SH-SY5Y (cell line): ENCODE measurements around the gene HOXD11.

Source experiments
- GATA2 ChIP-seq: IDR thresholded peaks from 2 replicates; pipeline ENCODE4 v1.6.1; 2011; ENCODE audit warnings: mild to moderate bottlenecking, low read depth, low read length
- GATA3 ChIP-seq: IDR thresholded peaks from 2 replicates; pipeline ENCODE4 v1.6.1; 2011; ENCODE audit warnings: low read depth, mild to moderate bottlenecking, low read length, moderate library complexity

The HOXD11 gene

DNA sequence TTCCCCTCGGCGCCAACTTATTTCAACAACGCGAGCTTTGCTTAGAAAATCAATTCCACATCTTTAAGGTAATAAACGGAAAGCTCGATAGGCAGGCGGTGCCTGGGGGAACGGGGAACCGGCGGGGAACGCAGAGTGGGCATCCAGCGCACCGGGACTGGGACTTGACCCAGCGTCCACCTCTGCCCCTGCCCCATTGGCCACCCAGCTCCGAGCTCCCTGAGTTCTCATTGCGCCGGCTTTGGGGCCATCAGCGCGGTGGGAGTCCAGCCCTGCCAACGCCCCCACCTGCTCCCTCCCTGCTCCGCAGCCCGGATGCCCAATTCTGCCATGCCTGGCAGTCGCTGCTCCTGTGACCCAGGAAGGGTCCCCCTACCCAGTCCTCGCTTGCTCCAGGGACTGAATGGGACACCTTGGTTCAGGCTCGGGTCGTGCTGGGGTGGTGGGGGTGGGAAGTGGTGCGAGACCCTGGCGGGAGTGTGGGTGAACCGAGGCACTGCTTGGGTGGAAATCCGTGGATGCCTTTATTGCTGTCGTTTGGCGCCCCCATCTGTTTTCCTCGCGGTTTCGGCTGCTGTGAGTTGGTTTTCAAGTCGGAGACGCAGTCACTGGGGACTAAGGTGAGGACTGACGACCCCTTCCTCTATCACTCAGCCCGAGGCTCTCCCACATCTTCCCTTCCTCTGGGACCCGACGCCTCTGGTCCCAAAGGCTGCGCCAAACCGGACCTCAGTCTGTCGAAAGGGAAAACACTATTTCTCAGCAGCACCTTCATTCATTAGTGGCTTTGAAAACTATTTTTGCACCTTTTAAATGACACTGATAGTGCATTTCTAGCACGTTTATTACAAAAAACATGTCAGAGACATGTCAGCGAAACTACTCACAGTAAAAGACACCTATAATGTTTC lies 21.0 kb upstream of the HOXD11 start:
- TF ChIP-seq GATA3 (no peak), GATA2 (no peak)

DNA sequence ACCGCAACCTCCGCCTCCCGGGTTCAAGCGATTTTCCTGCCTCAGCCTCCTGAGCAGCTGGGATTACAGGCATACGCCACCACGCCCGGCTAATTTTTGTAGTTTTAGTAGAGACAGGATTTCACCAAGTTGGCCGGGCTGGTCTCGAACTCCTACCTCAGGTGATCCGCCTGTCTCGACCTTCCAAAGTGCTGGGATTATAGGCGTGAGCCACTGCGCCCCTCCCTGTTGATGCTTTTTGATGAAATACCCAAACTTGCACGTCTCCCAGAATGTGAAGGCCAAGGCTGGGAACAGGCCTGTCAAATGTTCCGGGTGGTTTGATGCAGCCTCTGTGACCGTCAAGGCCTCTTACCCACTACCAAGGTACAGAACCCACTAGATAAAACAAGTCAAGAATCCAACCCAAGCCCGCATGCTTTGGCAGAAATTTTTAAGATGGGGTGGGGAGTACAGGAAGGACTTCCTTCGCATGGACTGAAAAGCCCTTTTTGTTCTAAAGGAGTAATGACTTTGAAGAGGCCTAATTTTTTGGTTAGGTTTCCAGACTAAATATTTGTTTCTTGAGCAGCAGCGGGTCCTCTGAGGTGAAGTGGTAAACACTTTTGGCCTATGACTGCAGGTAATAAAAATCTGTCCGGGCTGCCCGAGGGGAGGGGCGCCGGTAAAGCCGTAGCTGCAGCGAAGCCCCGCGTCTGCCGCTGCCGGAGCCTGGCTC lies 19.6 kb upstream of the HOXD11 start:
- TF ChIP-seq GATA2: no peak
- TF ChIP-seq GATA3: no peak

DNA sequence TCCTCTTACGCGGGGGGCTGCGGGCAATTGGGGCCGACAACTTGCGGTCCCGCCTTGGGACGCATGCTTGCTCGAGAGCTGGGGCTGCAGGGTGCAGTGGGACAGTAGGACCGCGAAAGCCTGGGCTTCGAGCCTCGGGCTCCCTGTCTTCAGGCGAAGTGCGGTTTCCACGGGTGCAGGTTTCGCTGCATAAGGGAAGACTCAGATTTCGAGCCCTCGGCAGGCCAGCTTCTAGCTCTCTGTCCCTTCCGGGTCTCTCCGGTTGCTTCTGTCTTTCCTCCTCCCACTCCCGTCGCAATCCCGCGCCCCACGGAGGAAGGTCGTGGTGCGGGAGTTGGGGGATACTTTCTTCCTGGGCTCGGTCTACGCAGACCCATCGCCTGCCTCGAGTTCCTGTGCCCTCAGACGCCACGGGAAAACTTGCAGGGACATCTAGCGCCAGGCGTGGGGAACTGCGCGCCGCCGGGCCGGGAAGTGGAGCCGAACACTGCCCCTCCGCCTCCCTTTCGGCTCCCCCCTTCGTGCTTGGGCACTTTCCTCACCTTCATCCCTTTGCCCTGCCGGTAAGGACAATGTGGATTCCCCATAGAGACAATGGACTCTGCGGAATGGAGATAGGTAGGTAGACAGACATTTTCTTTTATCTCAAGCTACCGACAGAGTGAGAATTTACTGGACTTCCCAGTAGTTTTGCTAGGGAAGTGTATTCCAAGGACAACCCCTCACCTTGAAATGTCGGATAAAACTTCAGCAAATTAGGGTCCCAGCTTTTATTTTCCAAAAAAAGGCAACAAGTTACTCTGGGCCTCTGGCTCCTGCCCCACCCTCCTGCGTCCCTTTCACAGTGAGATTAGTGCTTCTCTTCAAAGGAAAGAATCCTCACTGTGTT lies 18.8 kb upstream of the HOXD11 start:
- no peak for TF ChIP-seq GATA3
- no peak for TF ChIP-seq GATA2

DNA sequence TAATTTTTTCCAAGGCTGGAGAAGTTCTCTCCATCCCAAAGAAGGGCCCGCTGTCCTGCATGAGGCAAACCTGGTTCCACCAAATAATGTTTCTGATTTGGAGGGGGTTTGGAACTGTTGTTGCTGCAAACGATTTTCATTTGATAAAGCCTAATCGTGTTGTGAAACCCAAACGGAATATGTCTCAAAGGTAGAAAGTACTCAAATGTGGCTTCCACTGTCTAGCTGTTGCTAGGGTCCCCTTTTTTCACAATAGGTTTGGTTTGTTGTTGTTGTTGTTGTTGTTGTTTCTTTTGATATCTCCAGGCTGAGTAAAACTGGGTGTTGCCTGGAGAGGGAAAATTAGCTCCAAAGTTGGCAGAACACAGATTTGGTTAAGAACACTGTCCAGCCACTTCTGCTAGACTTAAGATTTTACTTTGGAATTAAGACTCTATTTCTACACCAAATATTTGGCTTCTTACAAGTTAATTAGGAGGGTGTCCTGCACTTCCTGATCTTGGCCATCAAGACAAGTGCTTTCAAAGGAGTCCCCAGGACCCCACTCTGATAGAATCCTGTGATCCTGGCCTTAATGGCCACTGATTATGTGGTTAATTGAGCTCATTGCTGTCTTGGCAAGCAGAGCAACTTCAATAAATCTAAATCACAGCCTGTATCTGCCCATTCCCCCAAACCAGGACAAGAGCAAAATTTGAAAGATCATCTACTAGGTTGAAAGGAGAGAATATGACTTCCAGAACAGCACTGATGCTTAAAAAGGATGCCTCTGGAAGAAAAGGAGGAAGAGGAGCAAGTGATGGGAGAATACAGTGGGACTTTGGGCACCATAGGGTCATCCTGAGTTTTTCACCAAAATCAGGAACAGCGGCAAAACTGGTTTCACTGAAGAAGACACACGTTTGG lies 17.9 kb upstream of the HOXD11 start:
- TF ChIP-seq GATA3: no peak
- TF ChIP-seq GATA2: no peak

DNA sequence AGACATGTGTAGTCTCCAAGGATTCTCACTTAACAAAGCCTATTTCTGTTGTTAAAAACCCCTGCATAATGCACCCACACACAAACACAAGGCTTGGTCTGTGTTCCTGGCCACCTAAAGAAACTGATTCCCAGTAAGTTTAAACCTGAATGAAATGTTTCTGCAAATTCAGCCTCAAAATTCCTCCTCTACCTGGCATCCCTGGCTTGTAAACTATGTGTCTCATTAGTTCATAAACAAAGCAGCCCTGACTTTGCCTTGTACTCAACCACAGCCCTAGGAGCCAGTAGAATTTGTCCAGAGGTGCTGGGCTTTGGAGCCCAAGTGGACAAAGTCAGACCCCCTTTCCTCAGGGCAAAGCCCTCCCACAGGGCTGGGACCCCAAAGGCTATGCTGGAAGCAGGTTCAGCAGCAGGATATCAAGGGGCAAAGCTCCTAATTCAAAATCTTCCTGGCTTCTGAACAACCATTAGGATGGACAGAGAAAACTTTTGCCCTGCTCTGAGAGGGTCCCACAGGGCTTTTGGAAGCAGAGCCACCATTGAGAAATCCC lies 17.2 kb upstream of the HOXD11 start:
- TF ChIP-seq GATA3: no peak
- no peak for TF ChIP-seq GATA2

DNA sequence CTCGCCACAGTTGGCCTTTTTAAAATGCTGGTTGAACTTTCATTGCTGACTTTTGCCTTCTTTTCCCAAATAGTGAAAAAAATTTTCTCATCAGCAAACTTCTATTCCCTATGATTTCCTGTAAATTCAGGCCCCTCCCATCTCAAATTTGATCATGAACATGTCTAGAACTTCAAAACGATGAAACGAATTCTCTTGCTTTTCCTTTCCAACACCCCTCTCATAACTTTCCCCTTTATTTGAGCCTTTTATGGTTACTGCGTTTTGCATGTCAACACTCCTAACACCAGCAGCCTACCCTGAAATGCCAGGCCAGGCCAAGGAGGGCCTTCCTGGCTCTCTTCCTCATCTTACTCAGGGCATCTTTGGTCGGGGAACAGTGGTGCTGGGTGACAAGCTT lies 16.2 kb upstream of the HOXD11 start:
- TF ChIP-seq GATA3 (no peak), GATA2 (no peak)

DNA sequence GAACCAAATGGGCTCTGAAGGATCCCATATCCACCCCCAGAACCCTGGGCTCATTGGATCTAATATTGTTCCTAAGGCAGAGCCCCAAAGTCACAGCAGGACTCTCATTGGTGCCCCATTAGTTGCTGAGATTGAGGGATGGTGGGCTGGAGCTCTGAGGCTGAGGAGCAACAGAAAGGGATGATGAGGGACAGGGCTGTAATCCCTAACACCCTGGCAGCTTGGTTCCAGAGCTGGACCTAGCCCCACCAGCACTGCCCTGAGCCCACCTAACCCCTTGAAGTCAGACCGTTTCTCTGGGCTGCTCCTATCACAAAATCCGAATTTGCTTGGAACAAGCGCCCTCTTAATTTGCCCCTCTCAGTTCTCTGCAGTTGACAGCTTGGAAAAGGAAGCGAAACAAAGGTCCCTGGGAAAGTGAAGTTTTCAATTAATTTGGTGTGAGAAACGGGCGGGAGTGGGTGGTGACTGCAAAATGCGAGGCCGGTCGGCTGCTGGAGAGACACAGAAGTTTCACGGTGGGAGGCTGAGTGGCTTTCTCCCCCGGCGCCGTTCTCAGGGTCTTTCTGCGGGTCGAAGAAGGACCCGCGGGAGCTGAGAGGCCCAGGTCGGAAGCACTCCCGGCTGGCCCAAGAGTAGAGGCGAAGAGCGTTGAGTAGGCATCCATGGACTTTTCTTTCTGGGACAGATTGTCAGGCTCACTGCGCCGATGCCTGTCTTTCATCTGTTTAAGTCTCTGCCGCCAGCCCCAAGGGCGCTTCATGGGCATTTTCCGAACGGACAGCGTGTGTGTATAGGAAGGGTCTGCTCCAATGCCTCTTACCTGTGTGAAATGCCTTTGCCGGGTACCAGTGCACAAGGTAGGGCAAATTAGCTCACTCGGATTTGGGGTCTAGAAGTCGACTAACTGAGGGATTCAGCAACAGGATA lies 15.5 kb upstream of the HOXD11 start:
- no peak for TF ChIP-seq GATA3
- no peak for TF ChIP-seq GATA2

DNA sequence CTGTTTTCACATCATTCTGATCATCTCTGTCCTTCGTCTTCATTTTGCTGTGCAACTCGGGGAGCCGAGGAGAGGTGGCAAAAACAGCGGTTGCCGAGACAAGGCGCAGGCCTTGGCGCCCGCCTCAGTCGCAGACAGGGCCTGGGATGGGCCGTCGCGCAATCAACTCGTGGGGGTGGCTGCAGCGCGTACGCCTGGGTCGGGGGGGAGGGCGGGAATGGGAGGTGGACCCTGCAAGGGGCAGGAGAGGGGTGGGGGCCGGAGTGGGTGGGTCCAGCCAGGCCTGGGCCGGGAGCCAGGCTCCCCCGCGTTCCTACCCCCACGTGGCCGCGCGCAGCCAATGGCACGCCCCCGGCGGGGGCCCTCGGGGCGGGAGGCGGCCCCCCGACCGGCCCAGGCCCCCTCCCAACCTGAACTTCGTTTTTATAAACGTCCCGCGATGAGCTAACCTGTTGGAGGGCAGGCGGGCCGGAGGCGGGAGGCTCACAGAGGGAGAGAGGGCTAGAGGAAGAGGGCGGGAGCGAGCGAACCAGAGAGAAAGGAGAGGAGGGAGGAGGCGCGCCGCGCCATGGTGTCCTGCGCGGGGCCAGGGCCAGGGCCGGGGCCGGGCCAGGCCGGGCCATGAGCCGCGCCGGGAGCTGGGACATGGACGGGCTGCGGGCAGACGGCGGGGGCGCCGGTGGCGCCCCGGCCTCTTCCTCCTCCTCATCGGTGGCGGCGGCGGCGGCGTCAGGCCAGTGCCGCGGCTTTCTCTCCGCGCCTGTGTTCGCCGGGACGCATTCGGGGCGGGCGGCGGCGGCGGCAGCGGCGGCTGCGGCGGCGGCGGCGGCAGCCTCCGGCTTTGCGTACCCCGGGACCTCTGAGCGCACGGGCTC lies 14.6 kb upstream of the HOXD11 start, which contains the start of gene HOXD13:
HOXD13 (plus strand) TSS at position 452 of the 875 bp plus-strand sequence; CDS start at position 622, 170 bp downstream.
- TF ChIP-seq GATA3 (no peak), GATA2 (no peak)

DNA sequence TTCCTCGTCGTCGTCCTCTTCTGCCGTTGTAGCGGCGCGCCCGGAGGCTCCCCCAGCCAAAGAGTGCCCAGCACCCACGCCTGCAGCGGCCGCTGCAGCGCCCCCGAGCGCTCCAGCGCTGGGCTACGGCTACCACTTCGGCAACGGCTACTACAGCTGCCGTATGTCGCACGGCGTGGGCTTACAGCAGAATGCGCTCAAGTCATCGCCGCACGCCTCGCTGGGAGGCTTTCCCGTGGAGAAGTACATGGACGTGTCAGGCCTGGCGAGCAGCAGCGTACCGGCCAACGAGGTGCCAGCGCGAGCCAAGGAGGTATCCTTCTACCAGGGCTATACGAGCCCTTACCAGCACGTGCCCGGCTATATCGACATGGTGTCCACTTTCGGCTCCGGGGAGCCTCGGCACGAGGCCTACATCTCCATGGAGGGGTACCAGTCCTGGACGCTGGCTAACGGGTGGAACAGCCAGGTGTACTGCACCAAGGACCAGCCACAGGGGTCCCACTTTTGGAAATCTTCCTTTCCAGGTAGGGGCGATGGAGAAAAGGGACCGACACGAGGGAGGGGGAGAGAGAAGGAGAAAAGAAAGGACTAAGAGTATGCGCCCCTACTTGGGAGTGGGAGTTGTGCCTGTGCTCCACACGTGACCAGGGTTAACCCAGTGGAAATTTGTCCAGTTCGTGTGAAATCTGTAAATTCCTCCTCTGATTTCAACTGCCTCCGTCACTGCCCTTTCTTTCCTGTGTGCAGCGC lies 13.8 kb upstream of the HOXD11 start:
- TF ChIP-seq GATA2 (no peak), GATA3 (no peak)

DNA sequence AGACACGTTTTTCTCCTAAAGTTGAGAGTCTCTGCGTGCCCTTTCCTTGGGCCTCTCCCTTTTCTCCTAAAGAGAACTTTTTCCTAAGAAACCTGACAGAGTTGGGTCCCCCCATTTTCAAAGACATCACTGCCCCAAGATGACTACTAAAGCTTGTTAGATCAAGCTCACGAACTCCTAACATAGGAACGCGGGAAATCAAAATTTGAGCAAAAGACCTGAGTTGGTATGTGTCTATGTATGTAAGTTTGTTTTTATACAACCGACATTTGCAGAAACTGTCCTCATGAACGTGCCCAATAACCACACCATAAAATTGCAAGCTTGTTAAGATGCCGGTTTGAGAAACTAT lies 13.2 kb upstream of the HOXD11 start:
- TF ChIP-seq GATA3 (no peak), GATA2 (no peak)

DNA sequence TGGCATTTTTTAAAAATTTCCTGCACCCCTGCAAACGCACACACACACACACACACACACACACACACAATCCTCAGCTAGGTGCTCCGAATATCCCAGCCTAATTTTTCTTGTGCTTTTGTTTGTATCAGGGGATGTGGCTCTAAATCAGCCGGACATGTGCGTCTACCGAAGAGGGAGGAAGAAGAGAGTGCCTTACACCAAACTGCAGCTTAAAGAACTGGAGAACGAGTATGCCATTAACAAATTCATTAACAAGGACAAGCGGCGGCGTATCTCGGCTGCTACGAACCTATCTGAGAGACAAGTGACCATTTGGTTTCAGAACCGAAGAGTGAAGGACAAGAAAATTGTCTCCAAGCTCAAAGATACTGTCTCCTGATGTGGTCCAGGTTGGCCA lies 12.7 kb upstream of the HOXD11 start:
- TF ChIP-seq GATA2 (no peak), GATA3 (no peak)
